Esophagus squamous epithelium (tissue), 5 donors: ENCODE measurements around the gene GOLPH3L. TPM values are rescaled to one million over a fixed set of nuclear protein-coding genes. Genes with fewer than 3 reads are reported as not detected.
"Not testable (repeated sequence)": the region's sequence is repeated elsewhere in the genome, so short reads cannot be mapped to it uniquely, and the experiment has no call there.

Experiments used
- DNase-seq: peaks from one replicate; lab custom pipeline; 2025; lab: John Stamatoyannopoulos, UW
- H3K27ac ChIP-seq, 4 donors: fragments of 200-600 bp; sonication (generic); one replicate each; pipeline ENCODE4 v1.5.1; 2016 to 2019; ENCODE audit warnings: mild to moderate bottlenecking in 1 of 4
- H3K27me3 ChIP-seq, 4 donors: fragments of 200-600 bp; sonication (generic); 1 replicate in 3 of 4; 2 replicates in 1 of 4; pipeline versions ENCODE4 v1.5.1 to v1.6.0; 2017 to 2021; ENCODE audit warnings: antibody characterized with exemption in 1 of 4
- H3K36me3 ChIP-seq, 3 donors: fragments of 200-600 bp; sonication (generic); one replicate each; pipeline ENCODE4 v1.5.1; 2016 to 2019
- H3K4me1 ChIP-seq, 3 donors: fragments of 200-600 bp; sonication (generic); one replicate each; pipeline ENCODE4 v1.5.1; 2017 to 2019
- H3K4me3 ChIP-seq, 4 donors: fragments of 200-600 bp; sonication (generic); 1 replicate in 3 of 4; 2 replicates in 1 of 4; pipeline ENCODE4 v1.5.1; 2016 to 2019; ENCODE audit warnings: mild to moderate bottlenecking in 2 of 4, moderate library complexity in 1 of 4
- H3K9me3 ChIP-seq, 3 donors: fragments of 200-600 bp; sonication (generic); one replicate each; pipeline ENCODE4 v1.5.1; 2016 to 2019
- POLR2A ChIP-seq, 4 donors: fragments of 450-650 bp; IDR thresholded peaks; one replicate each; pipeline ENCODE4 v1.6.1; 2017; ENCODE audit warnings: antibody characterized with exemption in 4 of 4, mild to moderate bottlenecking in 4 of 4, moderate library complexity in 3 of 4
- WGBS, 2 donors: methylation state at CpG; one replicate each; pipeline ENCODE4 v1.1.5; 2018; 5-methylcytosine and 5-hydroxymethylcytosine counted together
- intact Hi-C: fragments of 100-400 bp; cut with DNase I; formaldehyde crosslinking; loops from one replicate; pipeline ENCODE4 v1.15.0; 2022
- small RNA-seq, 4 donors: library from RNA; depleted of rRNA; stranded (forward); fragments of <200 nt; gene quantifications; one replicate each; pipeline ENCODE3, GENCODE V24; 2016
- total RNA-seq, 4 donors: library from RNA; depleted of rRNA; stranded (reverse); fragments of >200 nt; gene quantifications; one replicate each; pipeline ENCODE4 v1.1.0, GENCODE V29; 2016
- TF ChIP-seq, protein P1 (sequence below), 6 experiments: fragments of 450-650 bp in 4 of 6; fragments of 200-600 bp in 2 of 6; sonication (generic) in 2 of 6; IDR thresholded peaks; one replicate each; pipeline ENCODE4 v1.5.1; 2016 to 2019; ENCODE audit warnings: antibody characterized with exemption in 6 of 6, mild to moderate bottlenecking in 4 of 6, moderate library complexity in 4 of 6
- donor health status: DM: yes; HTN: yes; CAD: no.

GOLPH3L gene
- total RNA-seq, 4 donors from 2014 or later: 26.1 to 38.6 (median 31.8) TPM

DNA sequence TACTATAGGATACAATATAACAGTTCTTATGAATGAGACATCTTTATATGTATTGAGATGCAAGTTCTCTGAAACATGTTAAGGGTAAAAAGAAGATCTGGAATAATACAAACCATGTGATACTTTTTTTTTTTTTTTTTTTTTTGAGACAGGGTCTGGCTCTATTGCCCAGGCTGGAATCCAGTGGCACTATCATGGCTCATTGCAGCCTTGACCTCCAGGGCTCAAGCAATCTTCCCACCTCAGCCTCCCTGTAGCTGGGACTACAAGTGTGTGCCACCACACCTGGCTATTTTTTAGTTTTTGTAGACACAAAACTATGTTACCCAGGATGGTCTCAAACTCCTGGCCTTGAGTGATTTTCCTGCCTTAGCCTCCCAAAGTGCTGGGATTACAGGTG, 95.4 kb downstream of the GOLPH3L start:
- peaks cover 0 to 20% (median 0%) of the 10 kb centered on the region in 3 donors for H3K36me3 ChIP-seq
- H3K4me1 ChIP-seq: peaks cover 3 to 25% (median 18%) of the 10 kb centered on the region in 3 donors
- DNase-seq: no peak
- intact Hi-C loops: no loop called here
- no peaks in the 10 kb centered on the region for H3K27me3 ChIP-seq
- no peak for TF ChIP-seq POLR2A (IDR thresholded peaks at IDR 0.05)
- TF ChIP-seq, protein P1, sequence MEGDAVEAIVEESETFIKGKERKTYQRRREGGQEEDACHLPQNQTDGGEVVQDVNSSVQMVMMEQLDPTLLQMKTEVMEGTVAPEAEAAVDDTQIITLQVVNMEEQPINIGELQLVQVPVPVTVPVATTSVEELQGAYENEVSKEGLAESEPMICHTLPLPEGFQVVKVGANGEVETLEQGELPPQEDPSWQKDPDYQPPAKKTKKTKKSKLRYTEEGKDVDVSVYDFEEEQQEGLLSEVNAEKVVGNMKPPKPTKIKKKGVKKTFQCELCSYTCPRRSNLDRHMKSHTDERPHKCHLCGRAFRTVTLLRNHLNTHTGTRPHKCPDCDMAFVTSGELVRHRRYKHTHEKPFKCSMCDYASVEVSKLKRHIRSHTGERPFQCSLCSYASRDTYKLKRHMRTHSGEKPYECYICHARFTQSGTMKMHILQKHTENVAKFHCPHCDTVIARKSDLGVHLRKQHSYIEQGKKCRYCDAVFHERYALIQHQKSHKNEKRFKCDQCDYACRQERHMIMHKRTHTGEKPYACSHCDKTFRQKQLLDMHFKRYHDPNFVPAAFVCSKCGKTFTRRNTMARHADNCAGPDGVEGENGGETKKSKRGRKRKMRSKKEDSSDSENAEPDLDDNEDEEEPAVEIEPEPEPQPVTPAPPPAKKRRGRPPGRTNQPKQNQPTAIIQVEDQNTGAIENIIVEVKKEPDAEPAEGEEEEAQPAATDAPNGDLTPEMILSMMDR (IDR thresholded peaks at IDR 0.05): no peak
- H3K9me3 ChIP-seq: no peaks in the 10 kb centered on the region
- no peak overlapping the region for H3K4me3 ChIP-seq
- no peak overlapping the region for H3K27ac ChIP-seq

DNA sequence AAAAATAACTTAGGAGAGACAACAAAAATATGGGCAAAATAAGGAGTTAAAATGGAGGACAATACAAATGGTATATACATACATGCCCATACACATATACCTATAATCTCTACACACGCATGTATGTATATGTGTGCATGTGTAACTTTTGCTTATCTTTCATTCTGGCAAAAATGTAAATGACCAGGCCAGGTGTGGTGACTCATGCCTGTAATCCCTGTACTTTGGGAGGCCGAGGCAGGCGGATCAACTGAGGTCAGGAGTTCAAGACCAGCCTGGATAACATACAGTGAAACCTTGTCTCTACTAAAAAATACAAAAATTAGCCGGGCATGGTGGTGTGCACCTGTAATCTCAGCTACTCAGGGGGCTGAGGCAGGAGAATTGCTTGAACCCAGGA, 98.6 kb downstream of the GOLPH3L start:
- H3K27ac ChIP-seq, H3K9me3 ChIP-seq, DNase-seq, H3K27me3 ChIP-seq, intact Hi-C loops, H3K4me3 ChIP-seq: not testable (repeated sequence)
- Histone ChIP-seq H3K4me1 (peaks cover 0 to 13% (median 5%) of the 10 kb centered on the region in 3 donors), H3K36me3 (peaks cover 0 to 24% (median 0%) of the 10 kb centered on the region in 3 donors)
- WGBS, 2 donors: 62 to 90% methylated on average over 4 of the region's 4 CpGs

GRCh38 chr1:150596976-150597375, 100.0 kb downstream of the GOLPH3L start:
- Histone ChIP-seq H3K4me3 (no peak overlapping the region), H3K4me1 (peaks cover 0 to 13% (median 5%) of the 10 kb centered on the region in 3 donors), H3K36me3 (peaks cover 0 to 24% (median 0%) of the 10 kb centered on the region in 3 donors), H3K27me3 (no peaks in the 10 kb centered on the region), H3K9me3 (no peaks in the 10 kb centered on the region), H3K27ac (no peak overlapping the region)
- 31 to 55% methylated on average over 3 of the region's 3 CpGs for WGBS, 2 donors
- intact Hi-C loops: no loop called here
- TF ChIP-seq POLR2A (IDR thresholded peaks at IDR 0.05): no peak
- TF ChIP-seq, protein P1 (IDR thresholded peaks at IDR 0.05): no peak
- DNase-seq: no peak

Small RNA genes lying within 50 kb of the gene (small RNA-seq; reads per million reads assigned to genes)
- 0 reads per million in 4 donors for gene RF00015
- gene RF00561: 0 reads per million in 4 donors
- 0 to 0.07 (median 0) reads per million in 4 donors for gene RNU6-1042P

Other genes with a start within 250 kb of the GOLPH3L start
- gene TARS2, start 209.7 kb downstream of the GOLPH3L start, total RNA-seq: 10 to 100 TPM; 10.5 to 16.5 (median 13.7) TPM
- 1,000 to 10,000 TPM in 1 of 4 donors, 100 to 1,000 TPM in 3; 311 to 1,013 (median 406) TPM for gene ECM1, start 189.0 kb downstream of the GOLPH3L start, total RNA-seq
- 1 to 10 TPM in 1 of 4 donors, not detected in 3; 3.6 TPM for gene FALEC, start 181.4 kb downstream of the GOLPH3L start, total RNA-seq
- 10 to 100 TPM; 30.6 to 76.8 (median 43.3) TPM for gene ADAMTSL4, start 147.7 kb downstream of the GOLPH3L start, total RNA-seq
- gene MCL1, start 117.5 kb downstream of the GOLPH3L start, total RNA-seq: 100 to 1,000 TPM; 167 to 256 (median 216) TPM
- 100 to 1,000 TPM; 179 to 377 (median 344) TPM for gene ENSA, start 67.5 kb downstream of the GOLPH3L start, total RNA-seq
- 10 to 100 TPM in 1 of 4 donors, 1 to 10 TPM in 2, not detected in 1; 4.1 to 10.1 (median 9.3) TPM for gene HORMAD1, start 23.7 kb upstream of the GOLPH3L start, total RNA-seq
- 10 to 100 TPM; 19.7 to 82.4 (median 48.0) TPM for gene CTSS, start 68.6 kb upstream of the GOLPH3L start, total RNA-seq
- gene CTSK, start 111.1 kb upstream of the GOLPH3L start, total RNA-seq: 10 to 100 TPM in 2 of 4 donors, 1 to 10 TPM in 2; 3.0 to 71.7 (median 38.5) TPM
- 10 to 100 TPM; 20.5 to 39.9 (median 25.0) TPM for gene ARNT, start 179.4 kb upstream of the GOLPH3L start, total RNA-seq
- gene CTXND2, start 190.0 kb upstream of the GOLPH3L start, total RNA-seq: not detected
- gene SETDB1, start 229.2 kb upstream of the GOLPH3L start, total RNA-seq: 10 to 100 TPM; 20.5 to 39.5 (median 25.3) TPM